ENCODE data around the gene OIT3.

DNA sequence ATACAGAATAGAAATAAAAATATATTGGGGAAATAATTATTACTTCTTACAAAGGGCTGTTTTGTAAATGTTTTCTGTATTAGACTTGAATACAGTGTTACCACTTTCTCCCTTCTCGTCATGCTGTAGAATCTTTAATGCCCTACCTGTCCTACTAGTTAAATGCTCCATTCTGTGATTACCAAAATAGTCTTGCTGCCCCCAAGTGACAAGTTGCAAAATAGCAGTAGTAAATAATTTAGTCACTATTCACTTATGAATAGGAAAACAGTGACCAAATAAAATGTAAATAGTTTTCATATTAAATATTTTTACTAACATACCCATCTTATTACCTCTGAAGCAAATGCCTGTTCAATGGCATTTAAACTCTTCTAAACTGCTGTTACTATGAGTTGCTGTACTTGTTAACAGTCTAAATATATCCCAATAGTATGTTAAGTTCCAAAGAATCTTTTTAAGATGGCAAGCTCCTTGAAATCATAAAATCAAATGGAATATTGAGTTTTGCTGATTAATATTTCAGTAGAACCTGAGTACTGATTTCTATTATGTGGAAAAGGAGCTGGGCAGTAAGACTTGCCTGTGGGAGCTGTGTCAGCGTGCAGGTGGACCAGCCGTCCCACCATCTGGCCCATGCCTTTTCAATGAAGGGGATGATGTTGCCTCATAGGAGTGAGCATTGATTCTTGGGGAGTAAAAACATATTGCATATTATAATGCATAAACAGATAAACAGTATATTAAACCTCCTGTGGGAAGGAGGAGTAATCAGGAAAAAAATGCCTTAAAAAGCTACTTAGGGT is 18.1 kb upstream of the OIT3 start:
- TF ChIP-seq, protein P1, sequence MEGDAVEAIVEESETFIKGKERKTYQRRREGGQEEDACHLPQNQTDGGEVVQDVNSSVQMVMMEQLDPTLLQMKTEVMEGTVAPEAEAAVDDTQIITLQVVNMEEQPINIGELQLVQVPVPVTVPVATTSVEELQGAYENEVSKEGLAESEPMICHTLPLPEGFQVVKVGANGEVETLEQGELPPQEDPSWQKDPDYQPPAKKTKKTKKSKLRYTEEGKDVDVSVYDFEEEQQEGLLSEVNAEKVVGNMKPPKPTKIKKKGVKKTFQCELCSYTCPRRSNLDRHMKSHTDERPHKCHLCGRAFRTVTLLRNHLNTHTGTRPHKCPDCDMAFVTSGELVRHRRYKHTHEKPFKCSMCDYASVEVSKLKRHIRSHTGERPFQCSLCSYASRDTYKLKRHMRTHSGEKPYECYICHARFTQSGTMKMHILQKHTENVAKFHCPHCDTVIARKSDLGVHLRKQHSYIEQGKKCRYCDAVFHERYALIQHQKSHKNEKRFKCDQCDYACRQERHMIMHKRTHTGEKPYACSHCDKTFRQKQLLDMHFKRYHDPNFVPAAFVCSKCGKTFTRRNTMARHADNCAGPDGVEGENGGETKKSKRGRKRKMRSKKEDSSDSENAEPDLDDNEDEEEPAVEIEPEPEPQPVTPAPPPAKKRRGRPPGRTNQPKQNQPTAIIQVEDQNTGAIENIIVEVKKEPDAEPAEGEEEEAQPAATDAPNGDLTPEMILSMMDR (IDR thresholded peaks at IDR 0.05; ENCODE audit: borderline replicate concordance, extremely low read depth, low read length, poor library complexity, severe bottlenecking) = peak; percentile 71
- no peak for TF ChIP-seq EZH2 (IDR thresholded peaks at IDR 0.05; ENCODE audit: borderline replicate concordance, low read depth, low read length, severe bottlenecking)

Measured in DND-41 (cell line).